OCI-LY1 (cell line): ENCODE measurements around the gene EPC2.

Source experiments
- H2AFZ ChIP-seq: fragments of 200-600 bp; sonication (generic), shearing (Covaris generic); 2 replicates; pipeline ENCODE4 v1.6.0; 2014; ENCODE audit warnings: antibody characterized with exemption, mild to moderate bottlenecking, low read length
- H3F3A ChIP-seq: fragments of 200-600 bp; sonication (generic), shearing (Covaris generic); 2 replicates; pipeline ENCODE4 v1.6.0; 2014; ENCODE audit warnings: mild to moderate bottlenecking, antibody characterized with exemption, low read length, moderate library complexity; ENCODE audit not compliant: insufficient read depth
- H3K27ac ChIP-seq: fragments of 200-600 bp; sonication (generic); 2 replicates; pipeline ENCODE4 v1.5.1; 2014; ENCODE audit warnings: low read length, mixed run types, mild to moderate bottlenecking, low read depth; ENCODE audit not compliant: poor library complexity, severe bottlenecking
- H3K27me3 ChIP-seq: fragments of 200-600 bp; sonication (generic); 2 replicates; pipeline ENCODE4 v1.6.0; 2014; ENCODE audit warnings: antibody characterized with exemption, mild to moderate bottlenecking, low read length, moderate library complexity; ENCODE audit not compliant: insufficient read depth
- H3K36me3 ChIP-seq: fragments of 200-600 bp; sonication (generic); 2 replicates; pipeline ENCODE4 v1.6.1; 2014; ENCODE audit warnings: mild to moderate bottlenecking, antibody characterized with exemption, low read length, moderate library complexity, mixed read lengths; ENCODE audit not compliant: insufficient read depth
- H3K4me1 ChIP-seq: fragments of 200-600 bp; sonication (generic); 2 replicates; pipeline ENCODE4 v1.5.1; 2014; ENCODE audit warnings: mild to moderate bottlenecking, low read length, moderate library complexity; ENCODE audit not compliant: insufficient read depth, severe bottlenecking
- H3K4me2 ChIP-seq: fragments of 200-600 bp; sonication (generic), shearing (Covaris generic); 2 replicates; pipeline ENCODE4 v1.6.1; 2014; ENCODE audit warnings: low read length
- H3K4me3 ChIP-seq: fragments of 200-600 bp; sonication (generic); 2 replicates; pipeline ENCODE4 v1.5.1; 2014; ENCODE audit warnings: low read length, low read depth, mild to moderate bottlenecking, mixed read lengths; ENCODE audit not compliant: poor library complexity, severe bottlenecking
- H3K79me2 ChIP-seq: fragments of 200-600 bp; shearing (Covaris generic); 2 replicates; pipeline ENCODE4 v1.6.1; 2016; ENCODE audit warnings: mixed run types, low read length, mixed read lengths; ENCODE audit not compliant: insufficient read depth
- H3K9ac ChIP-seq: fragments of 200-600 bp; sonication (generic), shearing (Covaris generic); 2 replicates; pipeline ENCODE4 v1.6.1; 2014; ENCODE audit warnings: mild to moderate bottlenecking, low read length, mixed read lengths
- H3K9me2 ChIP-seq: fragments of 200-600 bp; sonication (generic), shearing (Covaris generic); 2 replicates; pipeline ENCODE4 v1.6.1; 2014; ENCODE audit warnings: low read depth, mild to moderate bottlenecking, low read length, mixed read lengths
- H3K9me3 ChIP-seq: fragments of 200-600 bp; shearing (Covaris generic); 2 replicates; pipeline ENCODE4 v1.6.1; 2014; ENCODE audit warnings: low read length, mixed read lengths
- H4K20me1 ChIP-seq: fragments of 200-600 bp; sonication (generic), shearing (Covaris generic); 2 replicates; pipeline ENCODE4 v1.6.0; 2016; ENCODE audit warnings: mild to moderate bottlenecking, low read length; ENCODE audit not compliant: insufficient read depth
- CTCF ChIP-seq: fragments of 200-600 bp; sonication (generic), shearing (Covaris generic); IDR thresholded peaks from 2 replicates; pipeline ENCODE4 v1.5.1; 2017; ENCODE audit warnings: mild to moderate bottlenecking, antibody characterized with exemption, low read length, moderate library complexity, mixed read lengths
- EZH2 ChIP-seq: fragments of 200-600 bp; sonication (generic), shearing (Covaris generic); IDR thresholded peaks from 2 replicates; pipeline ENCODE4 v1.8.0; 2017; ENCODE audit warnings: borderline replicate concordance, mixed run types, mild to moderate bottlenecking, antibody characterized with exemption, low read length, moderate library complexity, mixed read lengths

The EPC2 gene

DNA sequence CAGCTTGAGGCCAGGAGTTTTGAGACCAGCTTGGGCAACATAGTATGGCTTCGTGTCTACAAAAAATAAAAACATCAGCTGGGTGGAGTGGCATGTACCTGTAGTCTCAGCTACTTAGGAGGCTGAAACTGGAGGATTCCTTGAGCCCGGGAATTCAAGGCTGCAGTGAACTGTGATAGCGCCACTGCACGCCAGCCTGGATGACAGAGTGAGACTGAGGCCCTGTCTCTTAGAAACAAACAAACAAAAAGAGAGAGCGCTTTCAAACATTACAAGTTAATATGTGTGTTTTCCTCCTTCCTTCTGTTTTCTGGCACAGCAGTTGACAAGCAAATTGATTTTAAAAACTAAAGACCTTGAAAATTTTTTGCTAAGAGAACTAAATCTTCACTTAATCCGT is 9.9 kb downstream of the EPC2 start:
- Histone ChIP-seq H3K4me1 (peaks cover 72% of the 10 kb centered on the region), H3F3A (no peaks in the 10 kb centered on the region), H3K27ac (no peak overlapping the region), H3K4me3 (no peak overlapping the region), H3K9me3 (no peaks in the 10 kb centered on the region), H3K9me2 (no peaks in the 10 kb centered on the region), H3K79me2 (peaks cover 100% of the 10 kb centered on the region), H2AFZ (no peak overlapping the region), H3K36me3 (no peaks in the 10 kb centered on the region), H3K9ac (no peak overlapping the region), H3K27me3 (no peaks in the 10 kb centered on the region), H4K20me1 (no peaks in the 10 kb centered on the region), H3K4me2 (no peak overlapping the region)
- TF ChIP-seq CTCF: no peak
- TF ChIP-seq EZH2: no peak

GRCh38 chr2:148656516-148656915 is 12.0 kb downstream of the EPC2 start:
- H3K9me2 ChIP-seq: no peaks in the 10 kb centered on the region
- H3K4me3 ChIP-seq: no peak overlapping the region
- H3K4me1 ChIP-seq: peaks cover 60% of the 10 kb centered on the region
- TF ChIP-seq CTCF (no peak), EZH2 (no peak)
- H3K27me3 ChIP-seq: no peaks in the 10 kb centered on the region
- no peaks in the 10 kb centered on the region for H3F3A ChIP-seq
- peaks cover 100% of the 10 kb centered on the region for H3K79me2 ChIP-seq
- H2AFZ ChIP-seq: no peak overlapping the region
- no peaks in the 10 kb centered on the region for H3K36me3 ChIP-seq
- H3K9me3 ChIP-seq: no peaks in the 10 kb centered on the region
- H4K20me1 ChIP-seq: no peaks in the 10 kb centered on the region
- no peak overlapping the region for H3K4me2 ChIP-seq
- H3K27ac ChIP-seq: no peak overlapping the region
- H3K9ac ChIP-seq: no peak overlapping the region

DNA sequence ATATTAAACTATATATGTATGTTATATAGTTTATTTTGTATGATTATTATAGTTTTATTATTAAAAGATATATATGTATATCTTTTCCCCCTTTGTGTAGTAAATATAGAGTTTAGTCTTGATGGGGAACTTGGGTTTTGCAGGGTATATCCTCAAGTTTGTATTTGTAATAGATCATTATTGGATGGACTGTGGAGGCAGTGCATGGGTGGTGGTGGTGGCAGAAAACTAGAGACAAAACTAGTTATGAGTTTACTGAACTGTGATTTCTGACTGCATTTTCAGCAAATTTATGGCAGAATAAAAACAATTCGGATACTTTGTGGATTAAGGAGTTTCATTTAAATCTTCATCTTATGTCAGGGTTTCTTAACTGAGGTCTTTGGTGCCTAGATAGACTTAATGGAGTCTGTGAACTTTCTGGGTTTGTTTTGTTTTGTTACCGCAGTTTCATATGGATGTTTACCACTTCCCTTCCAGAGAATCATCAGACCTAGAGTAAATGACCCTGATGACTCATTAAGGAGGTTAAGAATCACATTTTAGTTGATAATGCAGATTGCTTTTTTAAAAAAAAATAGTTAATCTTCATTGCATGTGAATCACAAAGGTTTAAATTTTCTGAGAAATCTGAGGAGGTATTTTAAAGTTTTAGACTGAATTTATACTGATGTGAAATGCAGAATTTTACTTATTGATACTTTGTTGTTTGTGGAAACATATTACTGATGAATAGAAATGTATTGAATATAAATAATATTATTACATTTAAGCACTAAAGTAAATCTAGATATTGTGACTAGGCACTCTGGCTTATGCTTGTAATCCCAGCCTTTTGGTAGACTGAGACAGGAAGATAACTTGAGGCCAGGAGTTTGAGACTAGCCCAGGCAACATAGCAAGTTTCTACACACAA is 14.5 kb downstream of the EPC2 start:
- Histone ChIP-seq H3K79me2 (peaks cover 87% of the 10 kb centered on the region), H3K36me3 (no peaks in the 10 kb centered on the region), H3F3A (no peaks in the 10 kb centered on the region), H3K9ac (no peak overlapping the region), H3K4me2 (no peak overlapping the region), H4K20me1 (no peaks in the 10 kb centered on the region), H3K9me2 (no peaks in the 10 kb centered on the region), H3K4me1 (peaks cover 35% of the 10 kb centered on the region), H3K4me3 (no peak overlapping the region), H3K9me3 (no peaks in the 10 kb centered on the region), H3K27me3 (no peaks in the 10 kb centered on the region), H3K27ac (no peak overlapping the region), H2AFZ (no peak overlapping the region)
- TF ChIP-seq CTCF (no peak), EZH2 (no peak)
